BLaER1 (cell line): ENCODE results near the gene YIPF4.
A peak's percentile ranks its signal among the peaks of the same experiment; 100 is the strongest.
"Not testable (repeated sequence)": the region's sequence is repeated elsewhere in the genome, so short reads cannot be mapped to it uniquely, and the experiment has no call there.

Source experiments
- H3K27ac ChIP-seq: shearing (Covaris generic); formaldehyde crosslinking; 2 replicates; pipeline ENCODE4 v1.8.1; 2022
- H3K27me3 ChIP-seq: shearing (Covaris generic); formaldehyde crosslinking; 2 replicates; pipeline ENCODE4 v1.8.1; 2022
- H3K36me3 ChIP-seq: shearing (Covaris generic); formaldehyde crosslinking; 2 replicates; pipeline ENCODE4 v1.8.1; 2022
- H3K4me1 ChIP-seq: shearing (Covaris generic); formaldehyde crosslinking; 2 replicates; pipeline ENCODE4 v1.8.1; 2022
- H3K4me2 ChIP-seq: shearing (Covaris generic); formaldehyde crosslinking; 2 replicates; pipeline ENCODE4 v1.8.1; 2022
- H3K4me3 ChIP-seq: shearing (Covaris generic); formaldehyde crosslinking; 2 replicates; pipeline ENCODE4 v1.8.1; 2022
- H3K9ac ChIP-seq: shearing (Covaris generic); formaldehyde crosslinking; 2 replicates; pipeline ENCODE4 v1.8.1; 2022
- H3K9me3 ChIP-seq: shearing (Covaris generic); formaldehyde crosslinking; 2 replicates; pipeline ENCODE4 v1.8.1; 2022
- H4K20me1 ChIP-seq: shearing (Covaris generic); formaldehyde crosslinking; 2 replicates; pipeline ENCODE4 v1.8.1; 2022
- Cebpa-rat ChIP-seq: shearing (Covaris generic); IDR thresholded peaks from 2 replicates; pipeline ENCODE4 v1.8.1; 2022

YIPF4 gene

GRCh38 chr2:32330136-32330535, 52.4 kb downstream of the YIPF4 start:
- TF ChIP-seq Cebpa-rat, result no peak
- H3K4me3 ChIP-seq, result no peak overlapping the region

DNA sequence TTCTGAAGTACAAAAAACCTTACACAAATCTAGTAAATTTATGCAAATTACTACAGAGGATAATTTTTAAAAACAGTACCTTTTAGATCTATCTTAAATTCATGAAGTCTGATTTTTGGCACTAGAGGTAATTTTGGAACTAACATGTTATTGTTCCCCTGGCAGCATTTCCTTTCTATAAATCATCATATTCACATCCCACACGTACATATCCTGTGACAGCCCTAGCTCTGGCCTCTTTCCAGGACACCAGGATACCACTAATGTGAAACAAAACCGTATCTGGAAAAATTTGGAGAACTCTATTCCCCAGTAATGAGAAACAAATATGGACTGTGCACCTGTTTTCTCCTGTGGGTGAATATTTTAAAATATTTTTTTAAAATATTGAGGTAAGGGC, 65.1 kb downstream of the YIPF4 start:
- Histone ChIP-seq H3K4me3 (no peak overlapping the region), H3K27ac (no peak overlapping the region), H3K9ac (no peak overlapping the region), H3K36me3 (no peaks in the 10 kb centered on the region), H3K27me3 (no peaks in the 10 kb centered on the region), H4K20me1 (no peaks in the 10 kb centered on the region), H3K4me1 (no peaks in the 10 kb centered on the region), H3K9me3 (no peaks in the 10 kb centered on the region), H3K4me2 (no peak overlapping the region)
- TF ChIP-seq Cebpa-rat, result no peak

More at GRCh38 chr2:32330136-32330535, 52.4 kb downstream of the YIPF4 start:
- Histone ChIP-seq H3K9ac (no peak overlapping the region), H3K27ac (no peak overlapping the region), H3K27me3 (no peaks in the 10 kb centered on the region), H3K4me2 (no peak overlapping the region), H3K4me1 (0 out of 2 replicates have a peak, but pooled peaks cover 12% of the 10 kb centered on the region), H3K36me3 (no peaks in the 10 kb centered on the region), H4K20me1 (no peaks in the 10 kb centered on the region), H3K9me3 (no peaks in the 10 kb centered on the region)

DNA sequence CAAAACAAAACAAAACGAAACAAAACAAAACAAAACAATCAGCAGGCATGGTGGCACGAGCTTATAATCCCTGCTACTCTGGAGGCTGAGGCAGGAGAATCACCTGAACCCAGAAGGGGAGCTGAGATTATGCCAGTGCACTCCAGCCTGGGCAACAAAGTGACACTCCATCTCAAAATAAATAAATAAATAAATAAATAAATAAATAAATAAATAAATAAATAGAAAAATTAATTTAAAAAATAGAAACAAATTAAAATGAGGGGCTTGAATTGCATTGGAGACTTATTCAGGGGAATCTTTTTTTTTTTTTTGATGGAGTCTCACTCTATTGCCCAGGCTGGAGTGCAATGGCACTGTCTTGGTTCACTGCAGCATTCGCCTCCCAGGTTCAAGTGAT, 73.1 kb downstream of the YIPF4 start:
- H3K27ac ChIP-seq, H3K4me3 ChIP-seq, H4K20me1 ChIP-seq, H3K9ac ChIP-seq, H3K9me3 ChIP-seq, H3K4me2 ChIP-seq, H3K27me3 ChIP-seq, H3K36me3 ChIP-seq, H3K4me1 ChIP-seq: not testable (repeated sequence)

DNA sequence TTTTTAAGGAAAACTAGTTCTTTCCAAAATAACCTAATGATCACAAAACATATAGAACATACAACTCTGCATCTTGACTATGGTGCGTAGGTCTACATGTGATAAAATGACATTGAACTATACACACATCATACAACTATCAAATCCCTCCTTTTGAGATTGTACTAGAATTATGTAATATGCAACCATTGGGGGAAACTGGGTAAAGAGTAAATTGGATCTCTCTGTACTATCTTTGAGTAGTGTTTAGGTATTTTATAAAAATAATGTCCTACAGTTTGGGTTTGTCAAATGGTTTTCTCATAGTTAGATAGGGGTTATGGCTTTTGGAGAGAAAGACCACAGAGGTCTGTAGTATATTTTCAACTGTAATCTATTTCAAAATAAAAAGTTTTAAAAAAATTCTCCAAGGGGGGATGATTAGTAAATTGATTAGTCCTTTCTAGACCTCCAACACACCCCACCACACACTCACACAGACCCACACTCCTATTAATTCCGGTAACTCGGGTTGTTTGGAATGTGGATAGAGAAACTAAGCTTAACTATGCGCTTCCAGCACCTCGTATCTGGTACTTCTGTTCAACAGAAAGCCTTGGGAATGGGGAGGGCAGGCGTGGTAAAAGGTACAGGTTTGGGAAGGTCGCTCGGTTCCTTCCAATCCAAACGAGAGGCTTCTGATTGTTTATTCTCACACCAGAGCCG, 78.4 kb downstream of the YIPF4 start:
- Histone ChIP-seq H3K27ac (peak overlapping the region; percentile 97), H3K27me3 (no peaks in the 10 kb centered on the region), H3K4me3 (peak overlapping the region; percentile 99), H3K36me3 (peaks cover 11% of the 10 kb centered on the region; the same call in 1 of the 2 replicates), H4K20me1 (peaks cover 39% of the 10 kb centered on the region), H3K4me1 (peaks cover 21% of the 10 kb centered on the region), H3K4me2 (peak overlapping the region; percentile 80), H3K9ac (peak overlapping the region; percentile 98), H3K9me3 (no peaks in the 10 kb centered on the region)
- TF ChIP-seq Cebpa-rat, result no peak

- no peak for TF ChIP-seq Cebpa-rat
- Histone ChIP-seq H3K4me2 (peak within 1 kb of the TSS; percentile 91), H3K9ac (peak within 1 kb of the TSS; percentile 98), H3K27me3 (no peaks in the 10 kb centered on the region), H3K4me3 (peak within 1 kb of the TSS; percentile 99), H4K20me1 (peaks cover 45% of the 10 kb centered on the region), H3K4me1 (peaks cover 26% of the 10 kb centered on the region), H3K36me3 (peaks cover 18% of the 10 kb centered on the region), H3K27ac (peak within 1 kb of the TSS; percentile 97), H3K9me3 (no peaks in the 10 kb centered on the region)
Observed at GRCh38 chr2:32356681-32357317, 79.1 kb downstream of the YIPF4 start, which contains the start of gene BIRC6. TSS of gene BIRC6 (plus strand) at chr2:32357023. CDS start at chr2:32357162, 139 bp downstream.

- Histone ChIP-seq H3K9me3 (no peaks in the 10 kb centered on the region), H3K9ac (peak overlapping the region; percentile 98), H4K20me1 (peaks cover 53% of the 10 kb centered on the region), H3K4me1 (peaks cover 26% of the 10 kb centered on the region), H3K36me3 (peaks cover 24% of the 10 kb centered on the region), H3K4me2 (peak overlapping the region; percentile 91), H3K27me3 (no peaks in the 10 kb centered on the region), H3K27ac (peak overlapping the region; percentile 97), H3K4me3 (peak overlapping the region; percentile 99)
- TF ChIP-seq Cebpa-rat, result no peak
Observed at GRCh38 chr2:32357318-32358110, 79.8 kb downstream of the YIPF4 start.

- peak overlapping the region; percentile 97 for H3K27ac ChIP-seq
- H3K4me2 ChIP-seq, result peak overlapping the region; percentile 91
- peak overlapping the region; percentile 99 for H3K4me3 ChIP-seq
- no peaks in the 10 kb centered on the region for H3K27me3 ChIP-seq
- H4K20me1 ChIP-seq, result peaks cover 58% of the 10 kb centered on the region
- peaks cover 28% of the 10 kb centered on the region for H3K36me3 ChIP-seq
- TF ChIP-seq Cebpa-rat, result no peak
- H3K4me1 ChIP-seq, result peaks cover 29% of the 10 kb centered on the region
- H3K9me3 ChIP-seq, result no peaks in the 10 kb centered on the region
- peak overlapping the region; percentile 98 for H3K9ac ChIP-seq
Observed at GRCh38 chr2:32358111-32358482, 80.4 kb downstream of the YIPF4 start.

GRCh38 chr2:32360416-32360815, 82.7 kb downstream of the YIPF4 start:
- H3K9ac ChIP-seq, result no peak overlapping the region
- H3K4me2 ChIP-seq, result peak overlapping the region; percentile 91; the same call in 1 of the 2 replicates
- H3K9me3 ChIP-seq, result no peaks in the 10 kb centered on the region
- no peaks in the 10 kb centered on the region for H3K27me3 ChIP-seq
- no peak overlapping the region for H3K4me3 ChIP-seq
- H3K27ac ChIP-seq, result no peak overlapping the region
- peaks cover 82% of the 10 kb centered on the region for H4K20me1 ChIP-seq
- peaks cover 36% of the 10 kb centered on the region for H3K4me1 ChIP-seq
- TF ChIP-seq Cebpa-rat, result no peak
- H3K36me3 ChIP-seq, result peaks cover 36% of the 10 kb centered on the region

DNA sequence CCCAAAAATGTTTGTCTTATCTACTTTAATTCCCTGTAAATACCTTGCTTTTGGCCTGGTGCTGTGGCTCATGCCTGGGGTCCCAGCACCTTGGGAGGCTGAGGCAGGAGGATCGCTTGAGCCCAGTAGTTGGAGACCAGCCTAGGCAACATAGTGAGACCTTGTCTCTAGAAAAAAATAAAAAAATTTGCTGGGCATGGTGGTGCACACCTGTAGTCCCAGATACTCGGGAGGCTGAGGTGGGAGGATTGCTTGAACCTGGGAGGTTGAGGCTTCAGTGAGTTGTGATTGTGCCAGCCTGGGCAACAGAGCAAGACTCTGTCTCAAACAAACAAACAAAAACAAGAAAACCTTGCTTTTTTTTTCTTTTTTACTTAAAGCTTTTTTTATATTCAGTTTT, 85.3 kb downstream of the YIPF4 start:
- not testable (repeated sequence) for H3K9me3 ChIP-seq, H3K27ac ChIP-seq, H3K27me3 ChIP-seq, H3K4me3 ChIP-seq, H3K9ac ChIP-seq
- H3K4me1 ChIP-seq, result peaks cover 36% of the 10 kb centered on the region
- H3K4me2 ChIP-seq, result peak overlapping the region; percentile 30; the same call in 1 of the 2 replicates
- peaks cover 100% of the 10 kb centered on the region for H4K20me1 ChIP-seq
- H3K36me3 ChIP-seq, result peaks cover 42% of the 10 kb centered on the region

DNA sequence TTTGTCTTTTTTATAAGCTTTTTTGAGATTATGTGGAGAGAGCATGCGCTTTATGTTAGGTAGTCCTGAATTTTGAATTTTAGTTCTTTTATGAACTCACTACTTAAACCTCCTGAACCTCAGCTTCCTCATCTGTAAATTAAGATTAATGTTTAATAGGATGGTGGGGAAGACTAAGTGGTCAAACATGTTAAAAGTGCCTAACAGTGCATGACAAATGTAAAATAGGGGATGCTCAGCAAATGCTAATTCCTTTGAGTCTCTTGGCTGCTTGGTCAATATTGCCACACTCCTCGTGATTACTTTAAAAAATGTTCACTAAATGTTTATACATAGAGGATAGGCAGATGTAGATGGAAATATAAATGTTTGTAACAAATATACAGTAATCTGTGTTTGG, 85.9 kb downstream of the YIPF4 start:
- no peaks in the 10 kb centered on the region for H3K9me3 ChIP-seq
- H3K9ac ChIP-seq, result no peak overlapping the region
- no peaks in the 10 kb centered on the region for H3K27me3 ChIP-seq
- peaks cover 45% of the 10 kb centered on the region for H3K36me3 ChIP-seq
- peak overlapping the region; percentile 30 for H3K4me2 ChIP-seq
- no peak overlapping the region for H3K27ac ChIP-seq
- H3K4me3 ChIP-seq, result no peak overlapping the region
- TF ChIP-seq Cebpa-rat, result no peak
- peaks cover 100% of the 10 kb centered on the region for H4K20me1 ChIP-seq
- peaks cover 32% of the 10 kb centered on the region for H3K4me1 ChIP-seq

GRCh38 chr2:32364290-32364689, 86.6 kb downstream of the YIPF4 start:
- not testable (repeated sequence) for H3K4me3 ChIP-seq, H3K27me3 ChIP-seq, H3K27ac ChIP-seq, H3K9me3 ChIP-seq, H3K4me2 ChIP-seq, H3K9ac ChIP-seq
- peaks cover 46% of the 10 kb centered on the region for H3K36me3 ChIP-seq
- H4K20me1 ChIP-seq, result peaks cover 100% of the 10 kb centered on the region
- peaks cover 25% of the 10 kb centered on the region for H3K4me1 ChIP-seq

DNA sequence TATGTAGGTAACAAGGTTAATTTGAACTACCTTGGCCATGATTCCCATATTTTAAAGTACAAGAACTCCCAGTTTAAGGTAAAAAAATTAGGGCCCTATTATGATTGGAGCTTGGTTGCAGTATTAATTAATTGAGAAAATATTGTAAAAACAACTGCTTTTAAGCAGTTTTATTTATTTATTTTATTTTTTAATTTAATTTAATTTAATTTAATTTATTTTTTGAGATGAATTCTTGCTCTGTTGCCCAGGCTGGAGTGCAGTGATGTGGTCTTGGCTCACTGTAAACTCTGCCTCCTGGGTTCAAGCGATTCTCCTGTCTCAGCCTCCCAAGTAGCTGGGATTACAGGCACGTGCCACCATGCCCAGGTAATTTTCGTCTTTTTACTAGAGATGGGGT, 88.0 kb downstream of the YIPF4 start:
- H4K20me1 ChIP-seq, result peaks cover 100% of the 10 kb centered on the region
- not testable (repeated sequence) for H3K27me3 ChIP-seq, H3K9me3 ChIP-seq, H3K9ac ChIP-seq, H3K4me2 ChIP-seq, H3K27ac ChIP-seq, H3K4me3 ChIP-seq
- peaks cover 15% of the 10 kb centered on the region for H3K4me1 ChIP-seq
- H3K36me3 ChIP-seq, result peaks cover 46% of the 10 kb centered on the region
